Esophagus muscularis mucosa (tissue), 4 donors: ENCODE measurements around the gene CEPT1. TPM values are rescaled to one million over a fixed set of nuclear protein-coding genes. Genes with fewer than 3 reads are reported as not detected.

Source experiments
- DNase-seq: peaks from one replicate; pipeline ENCODE4 v3.0.0-alpha.2; 2017; ENCODE audit errors: extremely low spot score
- H3K27ac ChIP-seq, 4 donors: fragments of 200-600 bp; sonication (generic); replicated peaks in 1 of 4; 1 replicate in 3 of 4; 2 replicates in 1 of 4; pipeline ENCODE4 v1.5.1; 2016 to 2019; ENCODE audit warnings: mild to moderate bottlenecking in 1 of 4
- H3K27me3 ChIP-seq, 4 donors: fragments of 200-600 bp; sonication (generic); one replicate each; pipeline versions ENCODE4 v1.5.1 to v1.6.0; 2016 to 2019
- H3K36me3 ChIP-seq, 4 donors: fragments of 200-600 bp; sonication (generic); one replicate each; pipeline ENCODE4 v1.5.1; 2016 to 2019
- H3K4me1 ChIP-seq, 4 donors: fragments of 200-600 bp; sonication (generic); one replicate each; pipeline ENCODE4 v1.5.1; 2016 to 2019
- H3K4me3 ChIP-seq, 4 donors: fragments of 200-600 bp; sonication (generic); 1 replicate in 2 of 4; 2 replicates in 2 of 4; pipeline ENCODE4 v1.5.1; 2016 to 2019; ENCODE audit warnings: mild to moderate bottlenecking in 4 of 4, moderate library complexity in 1 of 4
- H3K9me3 ChIP-seq, 4 donors: fragments of 200-600 bp; sonication (generic); 1 replicate in 3 of 4; 2 replicates in 1 of 4; pipeline ENCODE4 v1.5.1; 2016 to 2019
- CTCF ChIP-seq, 3 experiments: fragments of 200-600 bp in 2 of 3; fragments of 450-650 bp in 1 of 3; sonication (generic) in 2 of 3; IDR thresholded peaks; one replicate each; pipeline ENCODE4 v1.5.1; 2017 to 2019; ENCODE audit warnings: antibody characterized with exemption in 3 of 3, mild to moderate bottlenecking in 2 of 3, moderate library complexity in 1 of 3
- EP300 ChIP-seq: sonication (generic); formaldehyde crosslinking; IDR thresholded peaks from one replicate; pipeline ENCODE4 v1.6.1; 2017; ENCODE audit warnings: antibody characterized with exemption
- POLR2A ChIP-seq: fragments of 450-650 bp; IDR thresholded peaks from one replicate; pipeline ENCODE4 v1.6.1; 2017; ENCODE audit warnings: antibody characterized with exemption, moderate library complexity, mild to moderate bottlenecking, low read depth
- POLR2AphosphoS5 ChIP-seq, 2 donors: sonication (generic); formaldehyde crosslinking; IDR thresholded peaks; one replicate each; pipeline ENCODE4 v1.6.1; 2017; ENCODE audit warnings: antibody characterized with exemption in 2 of 2
- WGBS: methylation state at CpG from one replicate; pipeline ENCODE4 v1.1.5; 2018; 5-methylcytosine and 5-hydroxymethylcytosine counted together
- intact Hi-C: fragments of 100-400 bp; cut with DNase I; formaldehyde crosslinking; loops from one replicate; pipeline ENCODE4 v1.15.1; 2023
- total RNA-seq, 4 donors: library from RNA; depleted of rRNA; stranded (reverse); fragments of >200 nt; gene quantifications; one replicate each; pipeline versions ENCODE4 v1.1.0 to v1.2.1, GENCODE V29; 2016

CEPT1 gene
- total RNA-seq, 4 donors from 2014 or later, result 20.2 to 27.0 (median 23.7) TPM

GRCh38 chr1:111221633-111222291 is 81.7 kb downstream of the CEPT1 start:
- Histone ChIP-seq H3K27ac (no peak overlapping the region), H3K4me1 (peaks cover 0 to 12% (median 11%) of the 10 kb centered on the region in 4 donors), H3K9me3 (no peaks in the 10 kb centered on the region), H3K4me3 (no peak overlapping the region), H3K27me3 (peaks cover 0 to 6% (median 0%) of the 10 kb centered on the region in 4 donors), H3K36me3 (no peaks in the 10 kb centered on the region)
- WGBS, result 55% methylated on average over 5 of the region's 5 CpGs
- intact Hi-C loops, result loop anchor here (2.0 to 10.0 kb wide), 2 partner anchors 175 to 543 kb away; no protein-coding TSS in a partner anchor
- DNase-seq, result no peak
- TF ChIP-seq CTCF (IDR thresholded peaks at IDR 0.05), result no peak
- no peak for TF ChIP-seq EP300
- no peak for TF ChIP-seq POLR2AphosphoS5 (IDR thresholded peaks at IDR 0.05)
- no peak for TF ChIP-seq POLR2A

GRCh38 chr1:111222308-111223125 is 82.5 kb downstream of the CEPT1 start:
- H3K4me1 ChIP-seq, result peaks cover 0 to 13% (median 11%) of the 10 kb centered on the region in 4 donors
- intact Hi-C loops, result loop anchor here (2.0 to 10.0 kb wide), 2 partner anchors 174 to 542 kb away; no protein-coding TSS in a partner anchor
- H3K9me3 ChIP-seq, result no peaks in the 10 kb centered on the region
- WGBS, result 29% methylated on average over 10 of the region's 10 CpGs
- TF ChIP-seq POLR2A, result no peak
- TF ChIP-seq CTCF (IDR thresholded peaks at IDR 0.05), result peak; percentile 81 to 93 (median 91)
- H3K27me3 ChIP-seq, result peaks cover 0 to 6% (median 0%) of the 10 kb centered on the region in 4 donors
- no peak for DNase-seq
- no peaks in the 10 kb centered on the region for H3K36me3 ChIP-seq
- H3K27ac ChIP-seq, result no peak overlapping the region
- no peak overlapping the region for H3K4me3 ChIP-seq

- Histone ChIP-seq H3K27me3 (peaks cover 0 to 6% (median 0%) of the 10 kb centered on the region in 4 donors), H3K4me1 (peaks cover 0 to 20% (median 11%) of the 10 kb centered on the region in 4 donors), H3K36me3 (no peaks in the 10 kb centered on the region), H3K27ac (no peak overlapping the region), H3K9me3 (no peaks in the 10 kb centered on the region), H3K4me3 (no peak overlapping the region)
- intact Hi-C loops, result loop anchor here (2.0 to 10.0 kb wide), 2 partner anchors 174 to 542 kb away; no protein-coding TSS in a partner anchor
- TF ChIP-seq CTCF (IDR thresholded peaks at IDR 0.05) (peak in 1 of 3 experiments; percentile 19), POLR2AphosphoS5 (IDR thresholded peaks at IDR 0.05) (no peak), EP300 (no peak)
- DNase-seq, result no peak
- 80% methylated on average over 6 of the region's 6 CpGs for WGBS
Measured at GRCh38 chr1:111223126-111223685, 83.2 kb downstream of the CEPT1 start.

- Histone ChIP-seq H3K4me3 (no peak overlapping the region), H3K4me1 (peaks cover 0 to 29% (median 14%) of the 10 kb centered on the region in 4 donors), H3K27ac (no peak overlapping the region), H3K36me3 (no peaks in the 10 kb centered on the region), H3K9me3 (no peaks in the 10 kb centered on the region), H3K27me3 (peaks cover 0 to 6% (median 0%) of the 10 kb centered on the region in 4 donors)
- intact Hi-C loops, result loop anchor here (10.0 kb wide), 1 partner anchor 540 kb away; no protein-coding TSS in a partner anchor
- no peak for DNase-seq
- TF ChIP-seq CTCF (IDR thresholded peaks at IDR 0.05), result no peak
- no peak for TF ChIP-seq POLR2A
- TF ChIP-seq POLR2AphosphoS5 (IDR thresholded peaks at IDR 0.05), result no peak
- TF ChIP-seq EP300, result no peak
Measured at GRCh38 chr1:111225091-111225490, 85.1 kb downstream of the CEPT1 start.
